GM11168 (cell line): ENCODE measurements around the gene SYT7.

Source experiments
- in situ Hi-C: fragments of 300-500 bp; cut with MboI; formaldehyde crosslinking; loops from one replicate; pipeline ENCODE4 v1.12.0; 2022; ENCODE audit warnings: low sequenced_read_pairs; ENCODE audit not compliant: unreplicated experiment

SYT7 gene

DNA sequence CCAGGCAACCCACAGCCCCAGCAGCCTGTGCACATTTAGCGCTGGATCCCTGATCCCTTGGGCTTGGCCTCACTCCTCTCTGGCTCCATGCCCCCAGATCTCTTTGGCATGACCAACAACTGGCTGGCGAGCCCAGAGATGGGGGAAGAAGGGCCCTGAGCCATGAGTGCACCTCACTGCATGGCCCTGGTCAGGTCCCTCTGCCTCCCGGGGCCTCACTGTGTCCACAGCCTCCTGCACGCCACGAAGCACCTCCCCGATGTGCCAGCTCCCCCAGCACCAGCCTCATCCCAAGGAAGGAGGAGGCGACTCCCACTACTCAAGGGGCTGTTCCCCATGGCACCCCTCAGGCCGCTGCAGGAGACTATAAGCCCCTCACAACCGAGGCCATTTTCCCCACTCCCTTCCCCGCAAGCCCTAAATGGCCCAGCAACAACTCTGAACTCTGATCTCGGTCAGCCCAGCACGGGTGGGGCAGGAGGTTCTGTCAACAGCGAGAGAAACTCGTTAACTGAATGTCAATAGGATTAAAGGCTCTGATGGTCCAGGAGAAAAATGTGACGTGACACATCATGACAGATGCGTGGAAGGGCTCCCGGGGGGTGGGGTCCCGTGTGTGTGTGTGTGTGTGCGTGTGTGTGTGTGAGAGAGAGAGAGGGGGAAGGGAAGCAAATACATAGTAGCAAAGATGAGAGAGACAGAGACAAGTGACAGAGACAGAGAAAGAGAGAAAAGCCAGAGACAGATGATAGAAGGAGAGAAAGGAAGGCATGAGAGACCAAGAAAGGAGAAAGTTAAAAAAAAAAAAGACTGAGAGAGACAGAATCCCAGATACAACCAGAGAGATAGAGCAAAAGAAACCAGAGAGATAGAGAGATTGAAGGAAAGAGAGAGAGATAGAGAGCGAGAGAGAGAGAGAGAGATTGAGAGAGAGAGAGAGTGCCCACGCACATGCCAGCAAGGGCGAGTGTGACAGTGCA is 28.4 kb upstream of the SYT7 start:
- in situ Hi-C loops: no loop called here

DNA sequence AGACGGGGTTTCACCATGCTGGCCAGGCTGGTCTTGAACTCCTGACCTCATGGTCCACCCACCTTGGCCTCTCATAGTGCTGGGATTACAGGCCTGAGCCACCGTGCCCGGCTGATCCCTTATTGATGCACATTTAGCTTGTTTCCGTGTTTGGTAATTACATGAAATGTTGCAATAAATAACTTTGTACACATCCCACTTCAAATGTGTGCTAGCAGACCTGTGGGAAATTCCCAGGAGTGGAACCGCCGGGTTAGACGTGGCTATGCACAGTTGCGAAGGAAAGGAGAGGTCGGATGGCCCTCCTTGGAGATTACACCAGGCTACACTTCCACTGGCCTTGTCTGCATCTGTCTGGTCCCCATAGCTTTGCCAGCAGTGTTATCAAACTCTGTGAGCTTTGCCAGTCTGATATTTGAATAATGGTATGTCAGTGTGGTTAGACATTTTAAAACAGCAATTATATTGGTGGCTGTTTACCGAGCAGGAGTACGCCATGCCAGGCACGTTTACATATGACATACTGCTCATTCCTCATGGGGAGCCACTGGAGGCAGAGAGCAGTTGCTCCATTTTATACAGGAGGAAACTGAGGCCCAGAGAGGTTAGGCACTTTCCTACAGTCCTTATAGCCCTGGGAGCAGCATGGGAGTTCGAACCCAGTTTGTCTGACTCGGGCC is 27.2 kb upstream of the SYT7 start:
- in situ Hi-C loops: no loop called here

GRCh38 chr11:61607426-61607825 is 26.6 kb upstream of the SYT7 start:
- in situ Hi-C loops: no loop called here

DNA sequence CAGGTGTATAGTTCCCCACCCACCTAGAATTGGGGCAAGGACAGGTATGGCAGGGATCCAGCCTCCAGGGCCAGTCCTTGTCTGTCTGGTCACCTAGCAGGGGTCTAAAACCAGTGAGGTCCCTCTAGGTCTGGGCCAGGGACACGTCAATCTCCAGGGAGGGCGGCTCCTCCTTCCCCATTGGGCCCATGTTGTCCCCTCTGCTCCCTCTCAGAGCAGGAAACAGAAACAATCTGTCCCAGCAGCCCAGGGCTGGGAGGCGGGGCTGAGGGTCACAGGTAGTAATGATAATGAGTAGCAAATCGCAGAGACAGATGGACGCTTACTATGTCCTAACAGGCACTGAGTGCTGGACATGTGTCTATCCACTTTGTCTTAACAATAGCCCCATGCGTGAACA is 22.8 kb upstream of the SYT7 start:
- in situ Hi-C loops: no loop called here

GRCh38 chr11:61602775-61603569 is 22.1 kb upstream of the SYT7 start:
- in situ Hi-C loops: no loop called here

DNA sequence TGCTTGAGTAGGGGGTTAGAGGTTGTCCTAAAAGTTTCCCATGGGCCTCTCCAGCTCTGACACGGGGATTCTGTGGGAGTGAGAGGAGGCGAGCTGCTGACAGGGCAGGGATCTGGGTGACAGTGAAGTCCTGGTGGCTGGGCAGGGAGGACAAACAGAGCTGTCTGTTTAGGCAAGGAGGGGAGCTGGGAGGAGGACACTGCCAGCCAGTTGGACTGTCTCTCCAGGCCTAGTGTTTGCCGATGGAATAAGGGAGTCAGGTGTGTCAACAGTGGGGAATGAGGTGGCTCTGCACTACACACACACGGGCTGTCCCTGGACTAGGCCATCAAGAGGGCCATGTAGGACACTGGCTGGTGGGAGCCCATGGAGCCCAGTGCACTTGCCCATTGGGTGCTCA is 20.6 kb upstream of the SYT7 start:
- in situ Hi-C loops: no loop called here

DNA sequence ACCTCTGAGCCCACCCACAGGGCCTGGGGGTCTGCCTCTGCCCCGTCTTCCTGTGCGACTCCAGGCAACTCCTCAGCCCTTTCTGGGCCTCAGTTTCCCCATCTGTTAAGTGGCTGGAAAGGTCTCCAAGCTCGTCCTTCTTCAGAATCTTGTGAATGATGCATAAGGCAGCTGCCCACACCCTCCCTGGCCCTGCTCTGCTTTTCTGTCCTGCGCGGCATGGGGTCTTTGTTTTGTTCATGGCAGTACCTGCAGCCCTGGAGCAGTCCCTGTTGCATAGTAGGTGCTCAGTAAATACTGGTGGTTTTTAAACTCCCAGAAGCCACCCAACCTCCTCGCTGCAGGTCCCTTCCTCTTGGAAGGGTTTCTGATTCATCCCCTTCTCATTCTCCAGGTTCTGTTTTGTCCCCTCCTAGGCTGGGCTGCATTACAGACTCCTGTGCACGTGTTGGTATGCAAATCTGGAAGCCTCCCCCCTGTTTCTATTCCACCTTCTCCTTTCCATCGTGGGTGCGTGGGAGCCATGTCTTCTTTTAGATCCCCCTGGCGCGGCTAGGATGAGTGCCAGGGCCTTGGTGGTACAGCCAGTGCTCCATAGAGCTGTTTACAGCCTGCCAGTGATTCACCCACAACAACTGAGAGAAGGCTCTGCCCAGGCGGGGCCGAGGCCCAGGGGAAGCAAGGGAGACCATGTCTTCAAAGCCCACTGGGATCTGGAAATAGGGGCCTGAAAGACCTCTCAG is 19.3 kb upstream of the SYT7 start:
- in situ Hi-C loops: no loop called here

- in situ Hi-C loops: no loop called here
Observed at GRCh38 chr11:61598886-61599868, 18.3 kb upstream of the SYT7 start.

GRCh38 chr11:61598374-61598773 is 17.5 kb upstream of the SYT7 start:
- in situ Hi-C loops: no loop called here

- in situ Hi-C loops: no loop called here
Observed at GRCh38 chr11:61596990-61597389, 16.1 kb upstream of the SYT7 start.

- in situ Hi-C loops: no loop called here
Observed at GRCh38 chr11:61596542-61596941, 15.7 kb upstream of the SYT7 start.

DNA sequence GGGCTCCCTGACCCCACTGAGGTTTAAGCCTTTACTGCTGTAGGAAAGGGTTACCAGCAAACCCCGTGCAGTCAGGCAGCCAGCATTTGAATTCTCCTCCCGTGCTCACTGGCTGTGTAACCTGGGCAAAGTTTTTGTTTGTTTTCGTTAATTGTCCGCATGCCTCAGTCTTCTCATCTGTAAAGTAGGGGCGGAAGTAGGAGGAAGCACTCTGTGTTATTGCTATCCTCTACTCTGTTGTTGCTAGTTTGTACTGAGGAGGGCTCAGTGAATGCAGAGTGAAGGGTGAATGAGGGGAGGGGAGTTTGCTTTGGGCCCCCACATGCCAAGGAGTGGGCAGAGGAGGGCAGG is 14.0 kb upstream of the SYT7 start:
- in situ Hi-C loops: no loop called here

DNA sequence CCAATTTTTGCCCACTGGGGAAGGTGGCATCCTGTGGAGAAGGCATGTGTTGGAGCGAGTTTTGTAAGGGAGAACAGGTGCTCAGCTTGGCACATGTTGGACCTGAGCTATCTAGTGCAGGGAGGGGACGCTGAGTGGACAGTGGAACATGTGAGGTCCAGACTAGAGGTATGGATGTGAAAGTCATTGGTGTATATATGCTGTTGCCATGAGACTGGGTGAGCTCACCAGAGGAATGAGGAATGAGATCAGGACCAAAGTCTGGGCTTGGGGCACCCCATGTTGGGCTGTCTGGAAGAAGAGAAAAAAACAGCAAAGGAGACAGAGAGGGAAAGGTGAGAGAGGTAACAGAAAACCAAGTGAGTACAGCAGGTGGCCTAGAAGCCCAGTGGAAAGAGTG is 12.3 kb upstream of the SYT7 start:
- in situ Hi-C loops: no loop called here

DNA sequence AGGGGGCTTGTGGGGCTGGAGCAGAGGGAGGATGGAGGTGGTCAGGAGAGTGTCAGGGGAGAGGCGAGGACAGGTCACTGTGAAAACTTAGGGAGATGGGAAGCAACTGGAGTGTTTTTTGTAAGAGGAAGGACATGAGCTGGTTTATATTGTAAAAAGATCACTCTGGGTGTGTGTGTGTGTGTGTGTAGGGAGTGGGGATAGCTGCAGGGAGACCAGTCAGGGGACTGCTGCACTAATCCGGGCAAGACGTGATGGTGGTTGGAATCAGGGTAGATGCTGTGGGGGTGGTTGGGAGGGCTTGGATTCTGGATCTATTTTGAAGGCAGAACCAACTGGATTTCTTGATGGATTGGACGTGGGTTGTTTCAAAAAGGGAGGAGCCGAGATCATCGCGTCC is 11.3 kb upstream of the SYT7 start:
- in situ Hi-C loops: no loop called here

DNA sequence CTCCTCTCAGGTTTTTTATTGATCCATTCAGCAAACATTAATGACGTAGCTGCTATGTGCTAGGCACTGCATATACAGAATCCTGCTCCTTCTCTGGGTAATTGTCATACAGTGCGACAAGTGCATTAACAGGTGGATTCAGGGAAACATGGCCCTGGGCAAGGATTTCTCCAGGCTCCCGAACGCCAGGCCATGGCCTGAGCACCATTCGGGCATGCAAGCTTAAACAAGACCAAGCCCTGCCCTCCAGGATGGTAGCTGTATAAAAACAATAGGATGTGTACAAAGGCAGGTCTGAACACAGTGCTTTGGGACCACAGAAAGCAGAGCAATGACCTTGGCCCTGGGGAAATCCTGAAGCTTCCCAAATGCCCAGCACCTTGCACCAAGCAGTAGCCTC is 9.1 kb upstream of the SYT7 start:
- in situ Hi-C loops: no loop called here

GRCh38 chr11:61588728-61589191 is 7.9 kb upstream of the SYT7 start:
- in situ Hi-C loops: no loop called here

GRCh38 chr11:61587951-61588727 is 7.3 kb upstream of the SYT7 start:
- in situ Hi-C loops: no loop called here

GRCh38 chr11:61587541-61587941 is 6.7 kb upstream of the SYT7 start:
- in situ Hi-C loops: no loop called here
